PFSK-1 (cell line): ENCODE results near the gene BTBD9.

ENCODE experiments used
- FOXP2 ChIP-seq: optimal IDR thresholded peaks from 2 replicates; pipeline ENCODE3; 2011; ENCODE audit warnings: borderline replicate concordance, control low read depth, inconsistent platforms; ENCODE audit not compliant: insufficient read depth; ENCODE audit errors: extremely low read length, extremely low read depth
- POLR2AphosphoS5 ChIP-seq: IDR thresholded peaks from 2 replicates; pipeline ENCODE4 v1.6.1; 2012; ENCODE audit warnings: low read depth, mild to moderate bottlenecking, control low read depth, low read length, moderate library complexity
- REST ChIP-seq, 2 experiments: IDR thresholded peaks; 2 replicates each; pipeline versions ENCODE4 v1.6.1 to v1.8.0; 2011 to 2012; ENCODE audit warnings: low read depth in 2 of 2, low read length in 2 of 2, control low read depth in 1 of 2, inconsistent platforms in 1 of 2, mild to moderate bottlenecking in 1 of 2, moderate library complexity in 1 of 2; ENCODE audit not compliant: insufficient read depth in 1 of 2
- SIN3A ChIP-seq: IDR thresholded peaks from 2 replicates; pipeline ENCODE4 v1.6.1; 2012; ENCODE audit warnings: mild to moderate bottlenecking, low read length, moderate library complexity, borderline replicate concordance; ENCODE audit not compliant: insufficient read depth
- TAF1 ChIP-seq: IDR thresholded peaks from 2 replicates; pipeline ENCODE4 v1.6.1; 2012; ENCODE audit warnings: low read length, control low read depth, borderline replicate concordance; ENCODE audit not compliant: insufficient read depth

BTBD9 gene

GRCh38 chr6:38438097-38438496 lies 201.6 kb downstream of the BTBD9 start:
- TF ChIP-seq TAF1 (no peak), FOXP2 (no peak), POLR2AphosphoS5 (no peak), REST (IDR thresholded peaks at IDR 0.05; ENCODE audit: insufficient read depth in 1 of 2, low read depth in 2 of 2, low read length in 2 of 2) (no peak), SIN3A (no peak)

GRCh38 chr6:38436726-38437465 lies 202.8 kb downstream of the BTBD9 start:
- TF ChIP-seq REST (IDR thresholded peaks at IDR 0.05; ENCODE audit: insufficient read depth in 1 of 2, low read depth in 2 of 2, low read length in 2 of 2) (no peak), SIN3A (no peak), FOXP2 (no peak), POLR2AphosphoS5 (no peak), TAF1 (no peak)

GRCh38 chr6:38435330-38435729 lies 204.4 kb downstream of the BTBD9 start:
- no peak for TF ChIP-seq POLR2AphosphoS5
- TF ChIP-seq SIN3A: no peak
- no peak for TF ChIP-seq REST (IDR thresholded peaks at IDR 0.05; ENCODE audit: insufficient read depth in 1 of 2, low read depth in 2 of 2, low read length in 2 of 2)
- no peak for TF ChIP-seq FOXP2
- no peak for TF ChIP-seq TAF1

- no peak for TF ChIP-seq SIN3A
These were observed 205.7 kb downstream of the BTBD9 start for GRCh38 chr6:38434051-38434450.

- TF ChIP-seq REST (IDR thresholded peaks at IDR 0.05; ENCODE audit: insufficient read depth in 1 of 2, low read depth in 2 of 2, low read length in 2 of 2) (no peak), TAF1 (no peak)
These were observed 207.2 kb downstream of the BTBD9 start for GRCh38 chr6:38432479-38432878.
